Motor neuron (in vitro differentiated cells): Measurements from ENCODE around the gene MGP. TPM values are rescaled to one million over a fixed set of nuclear protein-coding genes. Genes with fewer than 3 reads are reported as not detected.

Experiments used
- ATAC-seq, 8 experiments: fragments of 200-7000 bp; cut with Tn5 transposase; replicated peaks in 6 of 8; 2 replicates each; pipeline ENCODE4 v1.8.0; 2021; ENCODE audit warnings: mild to moderate bottlenecking in 8 of 8, moderate library complexity in 8 of 8
- H3K27ac ChIP-seq, 2 donors: fragments of 250-450 bp; sonication (Bioruptor Pico); 2 replicates each; pipeline ENCODE4 v1.9.0; 2021; ENCODE audit warnings: antibody characterized with exemption in 2 of 2, mild to moderate bottlenecking in 2 of 2, moderate library complexity in 1 of 2
- H3K4me1 ChIP-seq, 2 donors: fragments of 250-450 bp; sonication (Bioruptor Pico); replicated peaks in 1 of 2; 2 replicates each; pipeline ENCODE4 v1.6.1; 2021; ENCODE audit warnings: antibody characterized with exemption in 2 of 2, mild to moderate bottlenecking in 2 of 2, moderate library complexity in 1 of 2
- H3K4me3 ChIP-seq, 5 donors: fragments of 250-450 bp; sonication (Bioruptor Pico); 2 replicates each; pipeline ENCODE4 v1.9.0; 2021; ENCODE audit warnings: antibody characterized with exemption in 5 of 5, mild to moderate bottlenecking in 5 of 5, moderate library complexity in 4 of 5
- WGBS, 10 experiments: fragments of 450-650 bp; shearing (Covaris generic); methylation state at CpG; one replicate each; pipeline ENCODE4 v1.0.0; 2022; 5-methylcytosine and 5-hydroxymethylcytosine counted together
- in situ Hi-C, 9 experiments: fragments of 400-800 bp; cut with MboI; loops; one replicate each; pipeline ENCODE4 v1.15.0; 2021; ENCODE audit warnings: low sequenced_read_pairs in 9 of 9, low pct_unique_long_range_greater_than_20kb in 2 of 9; ENCODE audit not compliant: unreplicated experiment in 9 of 9
- total RNA-seq, 8 experiments: library from RNA; unstranded; fragments of 300-600 nt; gene quantifications; 2 replicates each; pipeline versions ENCODE4 v1.2.3 to v1.2.4, GENCODE V29; 2022

The MGP gene
- total RNA-seq, 8 experiments from 2014 or later = 0.05 to 532 (median 26.8) TPM; not detected in 1

GRCh38 chr12:14915736-14916135, 30.1 kb upstream of the MGP start:
- WGBS, 10 experiments = 8 to 60% (median 20%) methylated on average over 1 to 2 of the region's 2 CpGs; no CpG with 5 or more reads in 3 of the 10 experiments
- in situ Hi-C loops = no loop called here
- H3K4me1 ChIP-seq = peaks cover 9 to 12% of the 10 kb centered on the region in 2 donors
- no peak overlapping the region for H3K4me3 ChIP-seq
- H3K27ac ChIP-seq = no peak overlapping the region
- no peak for ATAC-seq

DNA sequence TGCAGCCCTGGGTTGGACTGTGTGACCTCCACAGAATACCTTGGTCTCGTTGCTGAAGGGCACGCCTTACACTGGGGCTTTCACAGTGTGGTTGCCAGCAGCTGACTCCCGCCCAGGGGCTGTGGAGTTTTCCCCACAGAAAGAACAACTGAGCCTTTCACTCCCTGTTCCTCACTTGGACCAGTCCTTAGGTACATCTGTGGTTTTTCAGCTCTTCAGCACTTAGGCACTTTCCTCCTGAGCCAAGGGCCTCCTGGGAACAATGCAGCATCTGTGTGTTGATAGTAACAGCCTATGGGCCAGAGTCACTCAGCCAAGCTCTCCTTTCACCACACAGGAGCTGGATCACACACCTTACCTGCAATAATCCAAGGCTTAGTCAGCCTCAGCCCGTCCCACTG, 27.7 kb upstream of the MGP start:
- no peak overlapping the region for H3K27ac ChIP-seq
- in situ Hi-C loops = no loop called here
- H3K4me1 ChIP-seq = peaks cover 9 to 12% of the 10 kb centered on the region in 2 donors
- no peak overlapping the region for H3K4me3 ChIP-seq
- ATAC-seq = peak in 2 of 8 experiments; percentile 24 to 67
- WGBS, 10 experiments = 20 to 100% (median 89%) methylated on average over 1 to 2 of the region's 4 CpGs; no CpG with 5 or more reads in 4 of the 10 experiments

DNA sequence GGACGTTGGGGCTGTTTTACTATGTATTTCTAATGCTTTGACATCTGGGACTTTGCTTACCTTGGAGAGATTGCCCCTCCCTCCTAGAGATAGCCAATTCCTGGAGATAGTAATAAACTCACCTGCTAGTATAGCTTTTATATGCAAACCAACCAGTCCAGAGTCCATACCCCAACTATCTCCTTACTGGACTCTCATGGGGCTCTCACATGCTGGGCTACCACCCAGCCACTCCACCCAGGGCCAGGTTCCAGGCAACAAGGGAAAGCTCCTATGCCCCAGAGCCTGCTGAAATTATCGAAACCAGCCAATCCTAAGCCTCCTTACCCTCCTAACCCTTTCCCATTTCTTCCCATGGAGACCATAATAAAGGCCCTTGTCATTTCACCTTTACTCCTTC, 25.5 kb upstream of the MGP start:
- Histone ChIP-seq H3K27ac (no peak overlapping the region), H3K4me1 (peaks cover 9 to 11% of the 10 kb centered on the region in 2 donors), H3K4me3 (no peak overlapping the region)
- in situ Hi-C loops = no loop called here
- 0 to 100% (median 78%) methylated on average over 1 to 2 of the region's 2 CpGs; no CpG with 5 or more reads in 5 of the 10 experiments for WGBS, 10 experiments
- no peak for ATAC-seq

GRCh38 chr12:14910090-14910915, 24.6 kb upstream of the MGP start:
- 35 to 88% (median 61%) methylated on average over 1 to 4 of the region's 5 CpGs; no CpG with 5 or more reads in 1 of the 10 experiments for WGBS, 10 experiments

DNA sequence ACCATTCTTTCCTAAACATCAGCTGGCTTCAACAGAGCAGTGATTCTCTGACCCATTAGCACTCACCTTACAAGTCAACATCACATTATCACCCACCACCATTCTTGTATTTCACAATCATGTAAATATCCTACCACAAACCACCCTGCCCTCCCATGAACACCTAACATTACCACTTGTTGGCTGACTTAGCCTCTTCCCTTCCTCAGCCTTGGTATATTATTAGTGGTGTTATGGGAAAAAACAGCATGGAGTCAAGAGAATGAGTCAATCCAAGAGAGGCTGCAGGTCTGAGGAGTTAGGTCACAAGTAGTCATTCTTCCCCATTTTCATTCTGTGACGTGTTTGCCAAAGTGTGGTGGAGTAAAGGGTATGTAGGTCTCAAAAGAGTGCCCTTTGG, 22.3 kb upstream of the MGP start:
- 50 to 83% (median 59%) methylated on average over 1 of the region's 1 CpG; no CpG with 5 or more reads in 6 of the 10 experiments for WGBS, 10 experiments
- no peak for ATAC-seq
- Histone ChIP-seq H3K4me3 (no peak overlapping the region), H3K4me1 (no peaks in the 10 kb centered on the region), H3K27ac (no peak overlapping the region)
- in situ Hi-C loops = no loop called here

More at GRCh38 chr12:14910090-14910915, 24.6 kb upstream of the MGP start:
- in situ Hi-C loops = no loop called here
- ATAC-seq = peak in 2 of 8 experiments; percentile 54 to 70
- no peak overlapping the region for H3K27ac ChIP-seq
- H3K4me3 ChIP-seq = no peak overlapping the region
- H3K4me1 ChIP-seq = peaks cover 3% of the 10 kb centered on the region in 2 donors

- Histone ChIP-seq H3K27ac (no peak overlapping the region), H3K4me1 (no peaks in the 10 kb centered on the region), H3K4me3 (no peak overlapping the region)
- no peak for ATAC-seq
- 40 to 100% (median 86%) methylated on average over 1 to 4 of the region's 5 CpGs; no CpG with 5 or more reads in 2 of the 10 experiments for WGBS, 10 experiments
- in situ Hi-C loops = no loop called here
These were observed 20.5 kb upstream of the MGP start for GRCh38 chr12:14906114-14906513.

- in situ Hi-C loops = no loop called here
- WGBS, 10 experiments = 42 to 100% (median 90%) methylated on average over 2 to 5 of the region's 5 CpGs
- no peak for ATAC-seq
- Histone ChIP-seq H3K27ac (no peak overlapping the region), H3K4me1 (no peaks in the 10 kb centered on the region), H3K4me3 (no peak overlapping the region)
These were observed 19.8 kb upstream of the MGP start for GRCh38 chr12:14905269-14906004.

DNA sequence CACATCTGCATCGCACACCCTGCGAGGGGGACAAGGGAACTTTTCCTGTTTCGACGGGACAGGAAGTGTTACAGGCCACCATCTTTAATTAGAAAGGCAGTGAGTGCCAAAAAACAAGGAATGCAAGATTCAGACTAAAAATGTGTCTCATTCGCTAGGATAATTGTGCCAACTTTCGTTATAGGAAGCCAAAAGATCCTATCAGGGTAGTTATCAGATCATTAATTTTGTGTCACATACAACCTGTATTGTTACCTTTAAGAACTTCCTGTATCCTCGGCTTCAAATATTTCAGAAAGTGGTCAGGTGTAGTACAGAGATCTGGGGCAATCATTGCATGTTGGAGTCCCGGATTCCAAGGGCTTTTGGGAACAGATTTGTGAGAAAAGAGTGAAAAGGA, 19.2 kb upstream of the MGP start:
- 30 to 100% (median 93%) methylated on average over 3 to 6 of the region's 8 CpGs; no CpG with 5 or more reads in 1 of the 10 experiments for WGBS, 10 experiments
- H3K27ac ChIP-seq = no peak overlapping the region
- no peaks in the 10 kb centered on the region for H3K4me1 ChIP-seq
- H3K4me3 ChIP-seq = no peak overlapping the region
- in situ Hi-C loops = no loop called here
- no peak for ATAC-seq

DNA sequence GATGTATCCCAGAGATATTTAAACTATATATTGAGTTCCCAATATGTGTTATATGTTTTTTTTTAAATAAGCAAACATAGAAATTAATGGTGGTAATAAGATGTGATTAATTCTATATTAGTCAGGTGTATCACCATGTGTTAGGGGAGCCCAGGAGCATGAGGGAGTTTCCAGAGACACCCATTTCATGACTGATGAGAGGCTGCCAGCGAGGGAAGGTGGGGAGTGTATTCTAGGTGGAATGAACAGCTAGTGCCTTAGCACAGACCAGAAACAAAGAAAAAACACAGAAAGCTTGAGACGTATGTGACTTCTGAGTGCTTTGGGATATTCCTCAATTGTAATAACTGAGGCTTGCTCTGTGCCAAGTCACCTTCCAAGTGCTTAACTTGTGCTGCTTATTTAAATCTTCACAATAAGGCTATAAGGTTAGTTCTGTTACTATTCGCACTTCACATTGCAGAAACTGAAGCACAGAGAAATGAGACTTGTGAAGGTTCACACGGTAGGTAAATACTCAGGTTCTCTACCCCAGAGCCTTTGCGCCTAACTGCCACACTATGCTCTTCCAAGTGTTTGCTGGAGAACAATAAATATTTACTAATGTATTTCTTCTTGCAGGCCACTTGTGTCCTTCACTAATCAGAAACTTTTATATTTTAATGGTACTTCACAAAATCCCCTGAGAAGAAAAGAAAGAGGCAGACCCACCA, 17.9 kb upstream of the MGP start:
- H3K4me3 ChIP-seq = no peak overlapping the region
- H3K4me1 ChIP-seq = no peaks in the 10 kb centered on the region
- WGBS, 10 experiments = 81 to 100% (median 100%) methylated on average over 1 to 5 of the region's 5 CpGs; no CpG with 5 or more reads in 1 of the 10 experiments
- no peak overlapping the region for H3K27ac ChIP-seq
- in situ Hi-C loops = no loop called here
- no peak for ATAC-seq

GRCh38 chr12:14902465-14902864, 16.8 kb upstream of the MGP start:
- no peak overlapping the region for H3K4me3 ChIP-seq
- H3K4me1 ChIP-seq = no peaks in the 10 kb centered on the region
- 18 to 100% (median 86%) methylated on average over 1 to 2 of the region's 2 CpGs; no CpG with 5 or more reads in 1 of the 10 experiments for WGBS, 10 experiments
- ATAC-seq = no peak
- in situ Hi-C loops = no loop called here
- H3K27ac ChIP-seq = no peak overlapping the region

DNA sequence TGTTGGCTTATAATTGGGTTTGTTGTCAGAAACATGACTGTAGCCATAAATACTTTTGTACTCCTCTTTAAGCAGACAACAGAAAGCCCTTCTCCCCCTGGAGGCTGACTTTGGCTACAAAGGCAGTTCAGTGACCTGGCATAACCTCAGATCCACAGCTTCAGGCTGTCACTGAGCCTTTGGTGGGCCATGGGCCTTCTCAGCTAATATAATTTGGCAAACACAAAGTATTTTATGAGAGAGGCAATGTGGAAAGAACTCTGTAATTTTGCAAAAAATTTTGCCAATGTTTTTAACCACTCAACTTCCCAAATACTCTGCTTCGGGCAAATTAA, 15.5 kb upstream of the MGP start:
- in situ Hi-C loops = no loop called here
- H3K4me1 ChIP-seq = no peaks in the 10 kb centered on the region
- ATAC-seq = no peak
- WGBS, 10 experiments = 13 to 100% (median 83%) methylated on average over 1 of the region's 1 CpG; no CpG with 5 or more reads in 2 of the 10 experiments
- H3K27ac ChIP-seq = no peak overlapping the region
- no peak overlapping the region for H3K4me3 ChIP-seq

DNA sequence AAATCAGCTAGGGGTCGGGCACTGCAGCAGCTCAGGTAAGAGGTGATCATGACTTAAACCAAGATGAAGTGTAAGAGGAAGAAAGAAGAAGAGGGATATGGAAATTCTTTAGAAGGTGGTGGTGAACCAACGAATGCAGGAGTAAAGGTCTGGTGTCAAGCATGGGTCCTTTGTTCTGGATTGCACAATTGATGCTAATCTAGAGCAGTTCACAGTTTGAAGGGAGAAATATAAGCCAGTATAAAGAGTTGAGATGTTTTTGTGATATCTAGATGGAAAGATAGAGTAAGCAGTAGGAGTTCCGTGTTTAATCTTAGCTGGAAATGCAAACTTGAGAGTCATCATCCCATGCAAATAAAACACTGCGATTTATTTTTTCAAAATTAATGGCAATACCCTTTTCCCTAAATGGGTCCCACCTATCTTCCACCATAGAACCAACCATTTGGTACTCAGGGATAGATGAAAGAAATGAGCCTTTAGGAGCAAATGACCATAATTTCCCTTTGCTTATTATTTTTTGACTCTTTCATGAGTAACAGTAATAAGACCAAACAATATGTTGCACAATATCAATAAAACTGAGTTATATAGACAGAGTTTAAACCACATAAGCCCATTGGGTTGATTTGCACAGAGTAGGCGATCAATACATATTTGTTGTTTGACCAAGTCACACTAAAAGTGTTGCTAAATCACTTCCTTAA, 15.0 kb upstream of the MGP start:
- WGBS, 10 experiments = 65 to 100% (median 80%) methylated on average over 1 to 5 of the region's 5 CpGs

More for the DNA sequence above, 15.0 kb upstream of the MGP start:
- ATAC-seq = no peak
- H3K4me3 ChIP-seq = no peak overlapping the region
- in situ Hi-C loops = no loop called here
- no peaks in the 10 kb centered on the region for H3K4me1 ChIP-seq
- no peak overlapping the region for H3K27ac ChIP-seq
